H1 (cell line): ENCODE data around the gene CDS2. TPM values are rescaled to one million over a fixed set of nuclear protein-coding genes. Genes with fewer than 3 reads are reported as not detected.

Experiments used
- CTCF ChIA-PET: fragments of 300-600 bp; sonication (Branson Sonifier 250); formaldehyde crosslinking; loops from one replicate; lab custom pipeline; 2021; ENCODE audit not compliant: partially characterized antibody; lab: Charles Lee
- POLR2A ChIA-PET: fragments of 300-600 bp; sonication (Branson Sonifier 250); formaldehyde crosslinking; loops from one replicate; lab custom pipeline; 2021; ENCODE audit warnings: inconsistent platforms; ENCODE audit not compliant: partially characterized antibody; lab: Charles Lee
- DNase-seq, 2 experiments: peaks; one replicate each; pipeline versions ENCODE4 v3.0.0 to v3.0.0-alpha.2; 2010 to 2022; ENCODE audit warnings: low spot score in 2 of 2, low read depth in 1 of 2, mixed read lengths in 1 of 2
- FAIRE-seq: peaks from 2 replicates; lab custom pipeline; 2011; peaks lifted over from hg19 to GRCh38; lab: Jason Lieb, UNC
- H2AFZ ChIP-seq: 2 replicates; pipeline ENCODE4 v1.8.1; 2012; ENCODE audit warnings: low read length, inconsistent platforms
- H2AK5ac ChIP-seq: 2 replicates; pipeline ENCODE4 v1.6.1; 2013; ENCODE audit warnings: low read depth, low read length
- H2BK120ac ChIP-seq: replicated peaks from 2 replicates; pipeline ENCODE3; 2013; ENCODE audit warnings: low read depth, low read length, inconsistent platforms
- H2BK12ac ChIP-seq: 2 replicates; pipeline ENCODE4 v1.6.1; 2013; ENCODE audit warnings: low read depth, low read length
- H2BK15ac ChIP-seq: 2 replicates; pipeline ENCODE4 v1.6.1; 2013; ENCODE audit warnings: low read length
- H2BK20ac ChIP-seq: 2 replicates; pipeline ENCODE4 v1.6.1; 2013; ENCODE audit warnings: low read length
- H2BK5ac ChIP-seq: 2 replicates; pipeline ENCODE4 v1.6.1; 2013; ENCODE audit warnings: low read depth, low read length
- H3K14ac ChIP-seq: 2 replicates; pipeline ENCODE4 v1.6.1; 2013; ENCODE audit warnings: inconsistent platforms; ENCODE audit not compliant: insufficient read length
- H3K18ac ChIP-seq: 2 replicates; pipeline ENCODE4 v1.6.1; 2013; ENCODE audit warnings: low read length; ENCODE audit errors: extremely low read depth
- H3K23ac ChIP-seq: 2 replicates; pipeline ENCODE4 v1.6.1; 2013; ENCODE audit warnings: inconsistent platforms; ENCODE audit not compliant: insufficient read length
- H3K23me2 ChIP-seq: 2 replicates; pipeline ENCODE4 v1.6.1; 2013; ENCODE audit warnings: low read depth, low read length
- H3K27ac ChIP-seq: 2 replicates; pipeline ENCODE4 v1.6.1; 2011; ENCODE audit warnings: low read depth, low read length, inconsistent platforms
- H3K27me3 ChIP-seq, 4 experiments: replicated peaks in 1 of 4; 1 replicate in 1 of 4; 2 replicates in 3 of 4; pipeline versions ENCODE4 v1.6.1 to v1.8.1; 2011 to 2013; ENCODE audit warnings: low read length in 3 of 4, mild to moderate bottlenecking in 3 of 4, inconsistent platforms in 2 of 4, mixed read lengths in 2 of 4, moderate library complexity in 1 of 4; ENCODE audit not compliant: control insufficient read depth in 3 of 4, insufficient read depth in 3 of 4; ENCODE audit errors: extremely low read depth in 1 of 4
- H3K36me3 ChIP-seq, 4 experiments: 2 replicates each; pipeline versions ENCODE4 v1.6.1 to v1.8.1; 2011 to 2013; ENCODE audit warnings: mild to moderate bottlenecking in 4 of 4, low read length in 3 of 4, moderate library complexity in 2 of 4, control low read depth in 1 of 4, inconsistent platforms in 1 of 4; ENCODE audit not compliant: insufficient read depth in 4 of 4, control insufficient read depth in 2 of 4
- H3K4ac ChIP-seq: replicated peaks from 2 replicates; pipeline ENCODE3; 2013; ENCODE audit warnings: low read length, low read depth, mixed read lengths, inconsistent platforms; ENCODE audit not compliant: insufficient read length
- H3K4me1 ChIP-seq, 4 experiments: replicated peaks in 1 of 4; 1 replicate in 1 of 4; 2 replicates in 3 of 4; pipeline versions ENCODE4 v1.6.1 to v1.8.1; 2011 to 2013; ENCODE audit warnings: low read length in 3 of 4, inconsistent platforms in 2 of 4, mixed read lengths in 1 of 4; ENCODE audit not compliant: insufficient read depth in 4 of 4, control insufficient read depth in 3 of 4
- H3K4me2 ChIP-seq, 2 experiments: 2 replicates each; pipeline versions ENCODE4 v1.6.1 to v1.8.1; 2011 to 2013; ENCODE audit warnings: low read depth in 2 of 2, low read length in 2 of 2, control low read depth in 1 of 2, inconsistent platforms in 1 of 2, mild to moderate bottlenecking in 1 of 2; ENCODE audit not compliant: insufficient read depth in 1 of 2
- H3K4me3 ChIP-seq, 4 experiments: fragments of 200-600, 300-600 bp in 1 of 4; sonication (generic), shearing (Covaris generic), sonication (Bioruptor Twin) in 1 of 4; 2 replicates each; pipeline versions ENCODE4 v1.5.1 to v1.8.1; 2011 to 2016; ENCODE audit warnings: low read length in 4 of 4, low read depth in 3 of 4, control low read depth in 2 of 4, inconsistent platforms in 2 of 4, mild to moderate bottlenecking in 2 of 4, mixed read lengths in 1 of 4, moderate library complexity in 1 of 4; ENCODE audit not compliant: insufficient read depth in 2 of 4; ENCODE audit errors: extremely low read depth in 1 of 4
- H3K56ac ChIP-seq: replicated peaks from 2 replicates; pipeline ENCODE3; 2013; ENCODE audit warnings: low read depth, mild to moderate bottlenecking, mixed read lengths, low read length, inconsistent platforms; ENCODE audit not compliant: insufficient read length
- H3K79me1 ChIP-seq: 2 replicates; pipeline ENCODE4 v1.6.1; 2013; ENCODE audit warnings: low read depth, low read length, control low read depth
- H3K79me2 ChIP-seq, 2 experiments: 2 replicates each; pipeline versions ENCODE4 v1.6.1 to v1.8.1; 2012 to 2013; ENCODE audit warnings: low read length in 2 of 2, mild to moderate bottlenecking in 2 of 2, inconsistent platforms in 1 of 2; ENCODE audit not compliant: insufficient read depth in 2 of 2, control insufficient read depth in 1 of 2
- H3K9ac ChIP-seq, 4 experiments: replicated peaks in 1 of 4; 1 replicate in 1 of 4; 2 replicates in 3 of 4; pipeline versions ENCODE4 v1.6.1 to v1.8.1; 2011 to 2013; ENCODE audit warnings: low read depth in 3 of 4, low read length in 3 of 4, control low read depth in 2 of 4, mild to moderate bottlenecking in 2 of 4, moderate library complexity in 2 of 4, inconsistent platforms in 1 of 4; ENCODE audit errors: extremely low read depth in 1 of 4
- H3K9me3 ChIP-seq, 2 experiments: 2 replicates each; pipeline versions ENCODE4 v1.6.1 to v1.8.1; 2012 to 2013; ENCODE audit warnings: mild to moderate bottlenecking in 2 of 2, moderate library complexity in 2 of 2, control low read depth in 1 of 2, inconsistent platforms in 1 of 2, low read depth in 1 of 2, low read length in 1 of 2, mixed read lengths in 1 of 2; ENCODE audit not compliant: insufficient read depth in 2 of 2
- H4K20me1 ChIP-seq, 2 experiments: replicated peaks in 1 of 2; 2 replicates each; pipeline versions ENCODE3 to v1.8.1; 2011 to 2013; ENCODE audit warnings: inconsistent platforms in 2 of 2, low read length in 2 of 2, mild to moderate bottlenecking in 1 of 2; ENCODE audit not compliant: insufficient read depth in 2 of 2, control insufficient read depth in 1 of 2
- H4K5ac ChIP-seq: 2 replicates; pipeline ENCODE4 v1.6.1; 2013; ENCODE audit warnings: low read length, low read depth, mixed read lengths, inconsistent platforms; ENCODE audit not compliant: insufficient read length
- H4K8ac ChIP-seq: 2 replicates; pipeline ENCODE4 v1.8.0; 2013; ENCODE audit warnings: mild to moderate bottlenecking, moderate library complexity, low read length, inconsistent platforms; ENCODE audit not compliant: insufficient read depth; ENCODE audit errors: extremely low read depth
- H4K91ac ChIP-seq: replicated peaks from 2 replicates; pipeline ENCODE3; 2013; ENCODE audit warnings: low read length, mixed read lengths, inconsistent platforms; ENCODE audit not compliant: insufficient read length
- BACH1 ChIP-seq: IDR thresholded peaks from 2 replicates; pipeline ENCODE4 v1.6.1; 2012; ENCODE audit warnings: low read length, improper control_type of control experiment
- CTCF ChIP-seq, 3 experiments: IDR thresholded peaks; 1 replicate in 2 of 3; 2 replicates in 1 of 3; pipeline versions ENCODE4 v1.5.1 to v1.6.1; 2011; ENCODE audit warnings: low read length in 3 of 3, mild to moderate bottlenecking in 3 of 3, inconsistent platforms in 2 of 3, low read depth in 1 of 3, moderate library complexity in 1 of 3; ENCODE audit not compliant: insufficient read depth in 1 of 3; ENCODE audit errors: control extremely low read depth in 1 of 3
- POU5F1 ChIP-seq: IDR thresholded peaks from 2 replicates; pipeline ENCODE4 v1.6.1; 2011; ENCODE audit warnings: low read depth, mild to moderate bottlenecking, low read length, moderate library complexity
- RBBP5 ChIP-seq: IDR thresholded peaks from 2 replicates; pipeline ENCODE4 v1.7.1; 2012; ENCODE audit warnings: low read depth, mild to moderate bottlenecking, inconsistent platforms, low read length, moderate library complexity, borderline replicate concordance
- SIN3A ChIP-seq, 2 experiments: IDR thresholded peaks in 1 of 2; conservative IDR thresholded peaks in 1 of 2; 2 replicates each; pipeline ENCODE4 v1.6.1; 2011 to 2012; ENCODE audit warnings: low read length in 2 of 2, improper control_type of control experiment in 1 of 2, low read depth in 1 of 2, mild to moderate bottlenecking in 1 of 2
- SP2 ChIP-seq: IDR thresholded peaks from 2 replicates; pipeline ENCODE4 v1.6.1; 2012; ENCODE audit warnings: mild to moderate bottlenecking, low read length, inconsistent platforms
- TEAD4 ChIP-seq: IDR thresholded peaks from 2 replicates; pipeline ENCODE4 v1.6.1; 2012; ENCODE audit warnings: low read depth, low read length, inconsistent platforms, mixed read lengths
- WGBS, 2 experiments: shearing (Covaris generic) in 1 of 2; methylation state at CpG; one replicate each; pipeline versions ENCODE4 v1.1.6 to v1.1.7; 2013 to 2015; ENCODE audit warnings: low lambda C conversion rate in 2 of 2, mixed read lengths in 2 of 2, inconsistent platforms in 1 of 2, low coverage in 1 of 2, missing lambda C conversion rate in 1 of 2; ENCODE audit not compliant: insufficient replicate concordance in 2 of 2, insufficient coverage in 1 of 2, insufficient read length in 1 of 2; ENCODE audit errors: extremely low coverage in 1 of 2, missing lambda C conversion rate in 1 of 2; 5-methylcytosine and 5-hydroxymethylcytosine counted together
- polyA plus RNA-seq, 7 experiments: library from polyadenylated mRNA; depleted of rRNA in 3 of 7; stranded (reverse) in 5 of 7; unstranded in 2 of 7; fragments of >200 nt in 5 of 7; fragments of 200-250 nt in 2 of 7; gene quantifications; 1 replicate in 5 of 7; 2 replicates in 1 of 7; 4 replicates in 1 of 7; pipeline versions ENCODE4 v1.2.1 to v1.2.3, GENCODE V29; 2011 to 2013; ENCODE audit warnings: missing spikeins in 2 of 7, mixed read lengths in 2 of 7
- total RNA-seq: library from RNA; stranded (reverse); fragmentation: NEBNext Ultra II Directional; extraction: Animal tissue kit (Norgen Biotek cat#: 25700); gene quantifications from 2 replicates; pipeline ENCODE4 v1.2.1, GENCODE V29; 2021

The CDS2 gene
- total and polyA plus RNA-seq, 2 of the 8 experiments (the other 6 are each of a cell fraction or from before 2014, with no cell fraction given), result 54.0 to 56.2 TPM

- no peak overlapping the region for H4K91ac ChIP-seq
- CTCF ChIA-PET, result interaction anchor here (1.0 to 1.5 kb wide), 3 partner anchors 15 to 52 kb away, joined by 3 to 6 read pairs (median 3); no protein-coding TSS in a partner anchor
- peak overlapping the region; percentile 37; the same call in 1 of the 2 replicates for H2BK5ac ChIP-seq
- no peak overlapping the region for H2BK20ac ChIP-seq
- no peak overlapping the region for H3K4me3 ChIP-seq
- POLR2A ChIA-PET, result interaction anchor here (1.0 to 3.5 kb wide), 4 partner anchors 8 to 58 kb away, joined by 3 to 8 read pairs (median 4); partner anchors contain the start of gene PCNA
- no peak overlapping the region for H2BK120ac ChIP-seq
- peaks cover 0 to 4% of the 10 kb centered on the region in 2 experiments; a peak in 1 of 4 replicates for H3K79me2 ChIP-seq
- H2BK12ac ChIP-seq, result 0 out of 2 replicates have a peak overlapping the region, but pooled peaks have one; percentile 56
- no peak overlapping the region for H3K23ac ChIP-seq
- H3K56ac ChIP-seq, result no peak overlapping the region
- no peak overlapping the region for H3K18ac ChIP-seq
- DNase-seq (no peak), FAIRE-seq (no peak)
- no peak overlapping the region for H2AFZ ChIP-seq
- H2AK5ac ChIP-seq, result no peak overlapping the region
- 92% methylated on average over 6 of the region's 6 CpGs; no CpG with 5 or more reads in 1 of the 2 experiments for WGBS, 2 experiments
- no peaks in the 10 kb centered on the region for H3K9me3 ChIP-seq
- no peak overlapping the region for H3K27ac ChIP-seq
- H4K5ac ChIP-seq, result no peak overlapping the region
- H3K14ac ChIP-seq, result no peak overlapping the region
- no peak for TF ChIP-seq BACH1
- TF ChIP-seq TEAD4, result no peak
- no peak for TF ChIP-seq CTCF (IDR thresholded peaks at IDR 0.05; ENCODE audit: control extremely low read depth in 1 of 3, insufficient read depth in 1 of 3, low read depth in 1 of 3, low read length in 3 of 3)
- TF ChIP-seq RBBP5, result no peak
- TF ChIP-seq SIN3A (conservative IDR thresholded peaks at IDR 0.05 in 1 of 2, IDR thresholded peaks at IDR 0.05 in 1 of 2; ENCODE audit: low read depth in 1 of 2, low read length in 2 of 2), result no peak
- no peak for TF ChIP-seq SP2
- no peak for TF ChIP-seq POU5F1
- TF ChIP-seq, all 59 proteins: peak for 0
- H3K36me3 ChIP-seq, result peaks cover 0 to 21% (median 2%) of the 10 kb centered on the region in 4 experiments; a peak in 4 of 8 replicates
- no peak overlapping the region for H2BK15ac ChIP-seq
- no peak overlapping the region for H3K4ac ChIP-seq
- H3K9ac ChIP-seq, result no peak overlapping the region
- peaks cover 0 to 4% of the 10 kb centered on the region in 2 experiments for H4K20me1 ChIP-seq
- no peak overlapping the region for H3K4me2 ChIP-seq
- H3K27me3 ChIP-seq, result no peaks in the 10 kb centered on the region
- H4K8ac ChIP-seq, result no peak overlapping the region
- H3K23me2 ChIP-seq, result 0 out of 2 replicates have a peak, but pooled peaks cover 1% of the 10 kb centered on the region
- H3K4me1 ChIP-seq, result peaks cover 5 to 19% (median 14%) of the 10 kb centered on the region in 4 experiments
- peaks cover 4% of the 10 kb centered on the region for H3K79me1 ChIP-seq
Measured at GRCh38 chr20:5177071-5177470, 50.3 kb downstream of the CDS2 start.
